ENCODE measurements around the gene LRP5. TPM values are rescaled to one million over a fixed set of nuclear protein-coding genes. Genes with fewer than 3 reads are reported as not detected.

LRP5 gene
- total RNA-seq, 2 donors from 2014 or later, result 81.0 to 110 TPM

DNA sequence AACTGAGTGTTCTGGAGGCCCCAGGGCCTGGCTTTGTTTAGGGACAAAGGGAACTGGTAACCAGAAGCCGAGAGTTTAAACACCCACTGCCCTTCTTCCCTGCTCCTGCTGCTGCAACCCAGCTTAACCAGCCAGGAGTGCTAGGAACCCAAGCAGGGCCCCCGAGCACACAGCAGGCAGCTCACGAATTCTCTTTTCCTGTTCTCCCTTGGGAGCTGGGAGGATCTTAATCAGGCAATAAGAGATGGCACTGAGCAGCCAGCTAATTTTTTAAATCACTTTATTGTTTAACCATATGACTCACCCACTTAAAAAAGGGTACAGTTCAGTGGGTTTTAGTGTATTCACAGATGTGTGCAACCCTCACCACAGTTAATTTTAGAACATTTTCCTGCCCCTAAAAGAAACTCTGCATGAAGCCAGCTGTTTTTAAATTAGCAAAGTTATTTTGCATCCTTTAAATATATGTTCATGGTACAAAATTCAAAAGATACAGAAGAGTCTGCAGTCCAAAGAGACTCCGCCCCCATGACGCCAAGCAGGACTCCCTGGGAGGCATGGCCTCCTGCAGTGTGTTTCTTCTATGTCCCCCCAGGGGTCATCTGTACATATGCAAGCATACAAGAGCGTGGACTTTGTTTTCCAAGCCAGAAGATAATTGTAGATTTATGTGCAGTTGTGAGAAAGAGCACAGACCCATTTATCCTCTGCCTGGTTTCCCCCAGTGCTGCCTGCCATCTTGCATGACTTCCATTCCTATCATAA is 129.3 kb downstream of the LRP5 start:
- no peak for DNase-seq
- no peaks in the 10 kb centered on the region for H3K36me3 ChIP-seq
- no peaks in the 10 kb centered on the region for H3K9me3 ChIP-seq
- intact Hi-C loops (cut with DNase I), result loop anchor here (10.0 kb wide), 1 partner anchor 147 kb away; no protein-coding TSS in a partner anchor
- no peak overlapping the region for H3K4me3 ChIP-seq
- no peaks in the 10 kb centered on the region for H3K4me1 ChIP-seq
- no peak overlapping the region for H3K9ac ChIP-seq (ENCODE audit: low read depth in 2 of 2, low read length in 2 of 2)
- no peaks in the 10 kb centered on the region for H3K27me3 ChIP-seq
- H3K27ac ChIP-seq, result no peak overlapping the region
- no peak for TF ChIP-seq CTCF (IDR thresholded peaks at IDR 0.05)

- intact Hi-C loops (cut with DNase I), result loop anchor here (10.0 kb wide), 1 partner anchor 148 kb away; no protein-coding TSS in a partner anchor
- no peak for DNase-seq
Measured at GRCh38 chr11:68442433-68442832, 130.0 kb downstream of the LRP5 start.

DNA sequence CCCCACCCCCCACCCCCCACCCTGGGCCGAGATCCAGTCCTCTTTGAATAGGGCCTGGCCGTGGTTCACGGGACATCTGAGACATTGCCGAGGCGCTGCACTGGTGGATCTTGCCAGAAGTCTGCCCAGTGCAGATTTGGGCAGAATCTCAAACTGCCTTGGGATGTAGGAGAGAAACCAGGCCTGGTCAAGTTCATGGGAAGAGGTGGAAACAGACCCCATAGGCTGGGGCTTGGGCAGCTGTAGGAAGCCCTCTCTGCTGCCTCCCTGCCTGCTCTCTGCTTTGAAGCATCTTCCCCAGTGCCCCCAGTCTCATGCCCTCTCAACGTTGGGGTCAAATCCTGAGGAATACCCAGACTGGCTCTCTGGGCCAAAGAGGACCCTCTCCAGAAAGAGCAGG is 132.2 kb downstream of the LRP5 start:
- H3K36me3 ChIP-seq, result peaks cover 4% of the 10 kb centered on the region
- no peaks in the 10 kb centered on the region for H3K9me3 ChIP-seq
- H3K9ac ChIP-seq (ENCODE audit: low read depth in 2 of 2, low read length in 2 of 2), result no peak overlapping the region
- no peaks in the 10 kb centered on the region for H3K4me1 ChIP-seq
- no peaks in the 10 kb centered on the region for H3K27me3 ChIP-seq
- no peak overlapping the region for H3K27ac ChIP-seq
- H3K4me3 ChIP-seq, result no peak overlapping the region
- no peak for DNase-seq
- intact Hi-C loops (cut with DNase I), result loop anchor here (10.0 kb wide), 1 partner anchor 150 kb away; no protein-coding TSS in a partner anchor
- TF ChIP-seq CTCF (IDR thresholded peaks at IDR 0.05), result no peak

More at GRCh38 chr11:68442433-68442832, 130.0 kb downstream of the LRP5 start:
- no peaks in the 10 kb centered on the region for H3K9me3 ChIP-seq
- H3K4me1 ChIP-seq, result no peaks in the 10 kb centered on the region
- no peaks in the 10 kb centered on the region for H3K36me3 ChIP-seq
- no peak for TF ChIP-seq CTCF (IDR thresholded peaks at IDR 0.05)
- no peak overlapping the region for H3K27ac ChIP-seq
- H3K4me3 ChIP-seq, result no peak overlapping the region
- no peak overlapping the region for H3K9ac ChIP-seq (ENCODE audit: low read depth in 2 of 2, low read length in 2 of 2)
- no peaks in the 10 kb centered on the region for H3K27me3 ChIP-seq

GRCh38 chr11:68445531-68446035 is 133.2 kb downstream of the LRP5 start:
- H3K4me1 ChIP-seq, result no peaks in the 10 kb centered on the region
- peaks cover 4% of the 10 kb centered on the region for H3K36me3 ChIP-seq
- TF ChIP-seq CTCF (IDR thresholded peaks at IDR 0.05), result no peak
- H3K27ac ChIP-seq, result no peak overlapping the region
- H3K9me3 ChIP-seq, result no peaks in the 10 kb centered on the region
- no peak overlapping the region for H3K9ac ChIP-seq (ENCODE audit: low read depth in 2 of 2, low read length in 2 of 2)
- H3K27me3 ChIP-seq, result no peaks in the 10 kb centered on the region
- intact Hi-C loops (cut with DNase I), result loop anchor here (5.0 to 10.0 kb wide), 3 partner anchors 43 to 188 kb away; no protein-coding TSS in a partner anchor
- no peak for DNase-seq
- H3K4me3 ChIP-seq, result no peak overlapping the region

DNA sequence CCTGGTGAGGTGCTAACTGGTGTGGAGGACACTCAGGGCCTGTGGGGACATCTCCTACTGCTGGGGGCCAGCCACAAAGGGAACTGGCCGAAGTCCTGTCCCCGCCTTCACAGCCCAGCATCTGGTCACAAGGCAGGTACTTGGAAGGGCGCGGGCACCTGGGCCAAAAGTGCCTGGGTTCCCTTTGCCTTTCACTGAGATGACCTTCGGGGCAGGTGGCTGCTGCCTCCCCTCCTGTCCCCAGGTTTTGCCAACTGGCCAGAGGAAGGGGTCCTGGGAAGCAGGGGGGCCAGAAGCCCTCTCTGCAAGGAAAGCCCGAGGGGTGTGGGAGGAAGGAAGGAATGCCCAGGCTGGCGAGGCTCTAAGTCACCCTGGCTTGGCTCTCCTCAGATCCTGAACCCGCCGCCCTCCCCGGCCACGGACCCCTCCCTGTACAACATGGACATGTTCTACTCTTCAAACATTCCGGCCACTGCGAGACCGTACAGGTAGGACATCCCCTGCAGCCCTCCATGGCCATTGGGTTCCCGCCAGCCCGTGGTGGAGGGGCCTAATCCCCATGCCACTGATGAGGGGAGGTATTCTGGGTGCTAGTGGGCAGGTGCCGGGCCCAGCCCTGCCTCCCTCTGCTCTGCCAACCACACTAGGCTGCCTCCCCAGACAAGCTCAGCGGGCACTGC is 133.8 kb downstream of the LRP5 start:
- Histone ChIP-seq H3K9ac (ENCODE audit: low read depth in 2 of 2, low read length in 2 of 2) (no peak overlapping the region), H3K4me1 (no peaks in the 10 kb centered on the region), H3K27me3 (no peaks in the 10 kb centered on the region), H3K4me3 (no peak overlapping the region), H3K9me3 (no peaks in the 10 kb centered on the region), H3K36me3 (peaks cover 4% of the 10 kb centered on the region), H3K27ac (no peak overlapping the region)
- TF ChIP-seq CTCF (IDR thresholded peaks at IDR 0.05), result no peak
- no peak for DNase-seq
- intact Hi-C loops (cut with DNase I), result loop anchor here (5.0 to 10.0 kb wide), 3 partner anchors 44 to 189 kb away; no protein-coding TSS in a partner anchor

Measured in colonic mucosa (tissue), 4 donors.